ENCODE results near the gene FAM210A.

DNA sequence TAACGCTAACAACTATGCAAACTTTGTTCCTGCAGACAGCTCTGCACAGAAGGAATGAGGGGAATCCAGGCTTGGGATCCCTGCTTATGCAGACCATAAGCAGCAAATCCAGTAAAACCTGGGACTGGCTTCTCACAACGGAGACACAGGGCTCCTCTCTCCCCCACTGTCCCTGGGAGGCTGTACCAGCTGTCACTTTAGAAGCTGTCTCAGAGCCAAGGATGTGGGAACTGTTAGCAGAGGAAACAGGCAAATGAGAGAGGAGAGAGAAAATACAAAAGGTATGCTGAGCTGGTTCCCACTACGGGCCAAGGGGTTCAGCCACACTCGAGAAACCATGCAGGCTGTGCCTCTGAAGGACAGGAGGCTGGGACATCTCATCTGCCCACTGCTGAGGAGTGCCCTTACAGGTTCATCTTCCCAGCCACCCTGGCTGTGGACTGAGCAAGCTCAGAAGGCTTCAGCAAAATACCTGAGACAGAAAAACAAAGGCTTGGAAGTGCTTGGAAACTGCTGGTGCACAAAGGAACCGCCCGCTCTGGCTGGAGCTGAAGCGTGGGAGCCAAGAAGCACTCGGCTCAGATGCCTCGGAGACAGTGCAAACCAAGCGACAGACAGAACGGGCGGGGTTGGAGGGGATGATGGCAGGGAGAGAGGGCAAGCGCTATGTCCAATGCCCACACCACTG is 72.5 kb downstream of the FAM210A start:
- TF ChIP-seq CEBPB (IDR thresholded peaks at IDR 0.05) (no peak), ESRRA (IDR thresholded peaks at IDR 0.05; ENCODE audit: borderline replicate concordance, low read length) (no peak), BHLHE40 (IDR thresholded peaks at IDR 0.05; ENCODE audit: low read depth, low read length) (no peak), CBX8 (IDR thresholded peaks at IDR 0.05) (no peak), HOXA7 (CRISPR knock-in tag; IDR thresholded peaks at IDR 0.05) (no peak), SMC3 (IDR thresholded peaks at IDR 0.05) (no peak), MAZ (IDR thresholded peaks at IDR 0.05; ENCODE audit: borderline replicate concordance, low read depth, low read length) (no peak), EP300 (IDR thresholded peaks at IDR 0.05) (no peak), RFX5 (IDR thresholded peaks at IDR 0.05) (no peak), MAFK (IDR thresholded peaks at IDR 0.05; ENCODE audit: partially characterized antibody) (no peak)
- TF ChIP-seq, protein P1, sequence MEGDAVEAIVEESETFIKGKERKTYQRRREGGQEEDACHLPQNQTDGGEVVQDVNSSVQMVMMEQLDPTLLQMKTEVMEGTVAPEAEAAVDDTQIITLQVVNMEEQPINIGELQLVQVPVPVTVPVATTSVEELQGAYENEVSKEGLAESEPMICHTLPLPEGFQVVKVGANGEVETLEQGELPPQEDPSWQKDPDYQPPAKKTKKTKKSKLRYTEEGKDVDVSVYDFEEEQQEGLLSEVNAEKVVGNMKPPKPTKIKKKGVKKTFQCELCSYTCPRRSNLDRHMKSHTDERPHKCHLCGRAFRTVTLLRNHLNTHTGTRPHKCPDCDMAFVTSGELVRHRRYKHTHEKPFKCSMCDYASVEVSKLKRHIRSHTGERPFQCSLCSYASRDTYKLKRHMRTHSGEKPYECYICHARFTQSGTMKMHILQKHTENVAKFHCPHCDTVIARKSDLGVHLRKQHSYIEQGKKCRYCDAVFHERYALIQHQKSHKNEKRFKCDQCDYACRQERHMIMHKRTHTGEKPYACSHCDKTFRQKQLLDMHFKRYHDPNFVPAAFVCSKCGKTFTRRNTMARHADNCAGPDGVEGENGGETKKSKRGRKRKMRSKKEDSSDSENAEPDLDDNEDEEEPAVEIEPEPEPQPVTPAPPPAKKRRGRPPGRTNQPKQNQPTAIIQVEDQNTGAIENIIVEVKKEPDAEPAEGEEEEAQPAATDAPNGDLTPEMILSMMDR (IDR thresholded peaks at IDR 0.05) = no peak
- TF ChIP-seq, protein P2, sequence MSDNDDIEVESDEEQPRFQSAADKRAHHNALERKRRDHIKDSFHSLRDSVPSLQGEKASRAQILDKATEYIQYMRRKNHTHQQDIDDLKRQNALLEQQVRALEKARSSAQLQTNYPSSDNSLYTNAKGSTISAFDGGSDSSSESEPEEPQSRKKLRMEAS (IDR thresholded peaks at IDR 0.05) = no peak
- TF ChIP-seq, protein P3, sequence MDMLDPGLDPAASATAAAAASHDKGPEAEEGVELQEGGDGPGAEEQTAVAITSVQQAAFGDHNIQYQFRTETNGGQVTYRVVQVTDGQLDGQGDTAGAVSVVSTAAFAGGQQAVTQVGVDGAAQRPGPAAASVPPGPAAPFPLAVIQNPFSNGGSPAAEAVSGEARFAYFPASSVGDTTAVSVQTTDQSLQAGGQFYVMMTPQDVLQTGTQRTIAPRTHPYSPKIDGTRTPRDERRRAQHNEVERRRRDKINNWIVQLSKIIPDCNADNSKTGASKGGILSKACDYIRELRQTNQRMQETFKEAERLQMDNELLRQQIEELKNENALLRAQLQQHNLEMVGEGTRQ (IDR thresholded peaks at IDR 0.05) = no peak
- TF ChIP-seq, protein P4, sequence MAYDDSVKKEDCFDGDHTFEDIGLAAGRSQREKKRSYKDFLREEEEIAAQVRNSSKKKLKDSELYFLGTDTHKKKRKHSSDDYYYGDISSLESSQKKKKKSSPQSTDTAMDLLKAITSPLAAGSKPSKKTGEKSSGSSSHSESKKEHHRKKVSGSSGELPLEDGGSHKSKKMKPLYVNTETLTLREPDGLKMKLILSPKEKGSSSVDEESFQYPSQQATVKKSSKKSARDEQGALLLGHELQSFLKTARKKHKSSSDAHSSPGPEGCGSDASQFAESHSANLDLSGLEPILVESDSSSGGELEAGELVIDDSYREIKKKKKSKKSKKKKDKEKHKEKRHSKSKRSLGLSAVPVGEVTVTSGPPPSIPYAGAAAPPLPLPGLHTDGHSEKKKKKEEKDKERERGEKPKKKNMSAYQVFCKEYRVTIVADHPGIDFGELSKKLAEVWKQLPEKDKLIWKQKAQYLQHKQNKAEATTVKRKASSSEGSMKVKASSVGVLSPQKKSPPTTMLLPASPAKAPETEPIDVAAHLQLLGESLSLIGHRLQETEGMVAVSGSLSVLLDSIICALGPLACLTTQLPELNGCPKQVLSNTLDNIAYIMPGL (CRISPR knock-in tag; IDR thresholded peaks at IDR 0.05; ENCODE audit: borderline replicate concordance) = no peak
